K562 (cell line): ENCODE data around the gene FUT2. TPM values are rescaled to one million over a fixed set of nuclear protein-coding genes. Genes with fewer than 3 reads are reported as not detected.

Source experiments
- BDP1 ChIP-seq: IDR thresholded peaks from 3 replicates; pipeline ENCODE4 v1.6.1; 2011; ENCODE audit not compliant: insufficient read length, insufficient read depth
- CEBPG ChIP-seq, 3 experiments: fragments of 200-800 bp in 1 of 3; sonication (Bioruptor generic) in 1 of 3; sonication (generic) in 1 of 3; formaldehyde crosslinking in 1 of 3; IDR thresholded peaks in 2 of 3; conservative IDR thresholded peaks in 1 of 3; 2 replicates each; pipeline versions ENCODE4 v1.6.1 to v1.8.0; 2016 to 2022; ENCODE audit warnings: missing compliant biosample characterization in 2 of 3, missing genetic modification characterization in 2 of 3, mild to moderate bottlenecking in 1 of 3, missing genetic modification reagents in 1 of 3
- HDAC6 ChIP-seq: IDR thresholded peaks from 2 replicates; pipeline ENCODE4 v1.6.1; 2012; ENCODE audit warnings: low read depth, mild to moderate bottlenecking, control low read depth, inconsistent platforms, low read length, moderate library complexity
- PHF20 ChIP-seq: fragments of 450-650 bp; IDR thresholded peaks from 2 replicates; pipeline ENCODE4 v1.6.1; 2018; ENCODE audit not compliant: partially characterized antibody
- RBBP5 ChIP-seq: fragments of 200-600 bp; sonication (generic); IDR thresholded peaks from 2 replicates; pipeline ENCODE4 v1.6.1; 2012; ENCODE audit warnings: borderline replicate concordance, mild to moderate bottlenecking, low read length, control low read depth, inconsistent platforms; ENCODE audit not compliant: insufficient read depth, poor library complexity, severe bottlenecking
- SMARCA5 ChIP-seq: fragments of 450-650 bp; IDR thresholded peaks from 2 replicates; pipeline ENCODE4 v1.6.1; 2016
- polyA plus RNA-seq, 8 experiments: library from polyadenylated mRNA; depleted of rRNA in 4 of 8; stranded (reverse) in 5 of 8; unstranded in 3 of 8; fragments of >200 nt; fragmentation: Nextera tagmentation in 2 of 8; fragmentation: Illumina TruSeq in 1 of 8; extraction: Ambion mirVana in 2 of 8; extraction: Trizol in 1 of 8; gene quantifications; 2 replicates each; pipeline versions ENCODE4 v1.2.1 to v1.2.3, GENCODE V29; 2011 to 2014; ENCODE audit warnings: inconsistent platforms in 1 of 8, missing spikeins in 1 of 8
- total RNA-seq, 7 experiments: library from RNA; depleted of rRNA in 6 of 7; stranded (reverse); fragments of >200 nt in 6 of 7; fragmentation: Illumina TruSeq in 2 of 7; extraction: Trizol in 2 of 7; gene quantifications; 2 replicates each; pipeline versions ENCODE4 v1.2.1 to v1.2.3, GENCODE V29; 2011 to 2021; ENCODE audit warnings: low replicate concordance in 1 of 7
- TF ChIP-seq, protein P1 (sequence below): fragments of 450-650 bp; IDR thresholded peaks from 2 replicates; pipeline ENCODE4 v1.6.1; 2017; ENCODE audit warnings: antibody characterized with exemption, mild to moderate bottlenecking
- TF ChIP-seq, protein P2 (sequence below): fragments of 450-650 bp; formaldehyde crosslinking; IDR thresholded peaks from 2 replicates; pipeline ENCODE4 v1.4.0; 2020; ENCODE audit warnings: mild to moderate bottlenecking, moderate library complexity

Gene FUT2
- total and polyA plus RNA-seq, 9 of the 15 experiments (the other 6 are each of a cell fraction or from before 2014, with no cell fraction given), result 0.03 to 0.04 TPM; not detected in 7

DNA sequence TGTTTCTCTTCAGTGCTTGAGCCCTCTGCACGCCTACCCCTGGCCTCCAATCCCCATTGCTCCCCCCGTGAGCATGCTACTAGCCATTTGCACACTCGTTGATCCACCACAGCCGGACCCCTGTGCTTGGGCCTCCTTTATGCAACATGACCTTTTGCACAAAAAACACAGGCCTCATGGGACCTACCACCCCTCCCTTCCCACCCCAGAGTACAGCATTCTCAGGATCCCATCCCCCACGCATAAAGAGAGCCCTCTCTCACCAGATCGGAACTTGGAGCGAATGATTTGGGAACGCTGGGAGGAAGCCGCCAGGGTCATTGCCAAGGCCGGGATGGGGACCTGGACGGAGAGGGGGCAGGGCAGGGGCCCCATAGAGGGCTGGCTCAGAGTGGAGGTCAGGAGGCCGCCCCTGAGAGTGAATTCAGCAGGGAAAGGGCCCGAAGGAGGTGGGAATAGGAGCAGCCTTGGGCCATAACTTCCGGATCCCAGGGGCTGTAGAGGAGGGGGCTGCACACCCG lies 23.0 kb downstream of the FUT2 start (continued):
- no peak for TF ChIP-seq RBBP5
- no peak for TF ChIP-seq CEBPG (CRISPR knock-in tag; IDR thresholded peaks at IDR 0.05)
- no peak for TF ChIP-seq CEBPG (tag; conservative IDR thresholded peaks at IDR 0.05 in 1 of 2, IDR thresholded peaks at IDR 0.05 in 1 of 2)
- no peak for TF ChIP-seq PHF20
- TF ChIP-seq, protein P1, sequence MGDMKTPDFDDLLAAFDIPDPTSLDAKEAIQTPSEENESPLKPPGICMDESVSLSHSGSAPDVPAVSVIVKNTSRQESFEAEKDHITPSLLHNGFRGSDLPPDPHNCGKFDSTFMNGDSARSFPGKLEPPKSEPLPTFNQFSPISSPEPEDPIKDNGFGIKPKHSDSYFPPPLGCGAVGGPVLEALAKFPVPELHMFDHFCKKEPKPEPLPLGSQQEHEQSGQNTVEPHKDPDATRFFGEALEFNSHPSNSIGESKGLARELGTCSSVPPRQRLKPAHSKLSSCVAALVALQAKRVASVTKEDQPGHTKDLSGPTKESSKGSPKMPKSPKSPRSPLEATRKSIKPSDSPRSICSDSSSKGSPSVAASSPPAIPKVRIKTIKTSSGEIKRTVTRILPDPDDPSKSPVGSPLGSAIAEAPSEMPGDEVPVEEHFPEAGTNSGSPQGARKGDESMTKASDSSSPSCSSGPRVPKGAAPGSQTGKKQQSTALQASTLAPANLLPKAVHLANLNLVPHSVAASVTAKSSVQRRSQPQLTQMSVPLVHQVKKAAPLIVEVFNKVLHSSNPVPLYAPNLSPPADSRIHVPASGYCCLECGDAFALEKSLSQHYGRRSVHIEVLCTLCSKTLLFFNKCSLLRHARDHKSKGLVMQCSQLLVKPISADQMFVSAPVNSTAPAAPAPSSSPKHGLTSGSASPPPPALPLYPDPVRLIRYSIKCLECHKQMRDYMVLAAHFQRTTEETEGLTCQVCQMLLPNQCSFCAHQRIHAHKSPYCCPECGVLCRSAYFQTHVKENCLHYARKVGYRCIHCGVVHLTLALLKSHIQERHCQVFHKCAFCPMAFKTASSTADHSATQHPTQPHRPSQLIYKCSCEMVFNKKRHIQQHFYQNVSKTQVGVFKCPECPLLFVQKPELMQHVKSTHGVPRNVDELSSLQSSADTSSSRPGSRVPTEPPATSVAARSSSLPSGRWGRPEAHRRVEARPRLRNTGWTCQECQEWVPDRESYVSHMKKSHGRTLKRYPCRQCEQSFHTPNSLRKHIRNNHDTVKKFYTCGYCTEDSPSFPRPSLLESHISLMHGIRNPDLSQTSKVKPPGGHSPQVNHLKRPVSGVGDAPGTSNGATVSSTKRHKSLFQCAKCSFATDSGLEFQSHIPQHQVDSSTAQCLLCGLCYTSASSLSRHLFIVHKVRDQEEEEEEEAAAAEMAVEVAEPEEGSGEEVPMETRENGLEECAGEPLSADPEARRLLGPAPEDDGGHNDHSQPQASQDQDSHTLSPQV, result no peak
- no peak for TF ChIP-seq SMARCA5
- TF ChIP-seq, protein P2, sequence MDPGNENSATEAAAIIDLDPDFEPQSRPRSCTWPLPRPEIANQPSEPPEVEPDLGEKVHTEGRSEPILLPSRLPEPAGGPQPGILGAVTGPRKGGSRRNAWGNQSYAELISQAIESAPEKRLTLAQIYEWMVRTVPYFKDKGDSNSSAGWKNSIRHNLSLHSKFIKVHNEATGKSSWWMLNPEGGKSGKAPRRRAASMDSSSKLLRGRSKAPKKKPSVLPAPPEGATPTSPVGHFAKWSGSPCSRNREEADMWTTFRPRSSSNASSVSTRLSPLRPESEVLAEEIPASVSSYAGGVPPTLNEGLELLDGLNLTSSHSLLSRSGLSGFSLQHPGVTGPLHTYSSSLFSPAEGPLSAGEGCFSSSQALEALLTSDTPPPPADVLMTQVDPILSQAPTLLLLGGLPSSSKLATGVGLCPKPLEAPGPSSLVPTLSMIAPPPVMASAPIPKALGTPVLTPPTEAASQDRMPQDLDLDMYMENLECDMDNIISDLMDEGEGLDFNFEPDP (CRISPR knock-in tag), result no peak
- TF ChIP-seq BDP1, result no peak
- no peak for TF ChIP-seq HDAC6
